Forelimb muscle (tissue), 1 donor: Measurements from ENCODE around the gene FAM53C. TPM values are rescaled to one million over a fixed set of nuclear protein-coding genes. Genes with fewer than 3 reads are reported as not detected.

ENCODE experiments used
- DNase-seq: peaks from one replicate; pipeline ENCODE4 v3.0.0-alpha.2; 2013; ENCODE audit warnings: low read depth
- polyA plus RNA-seq: library from polyadenylated mRNA; unstranded; fragments of 120-200 nt; gene quantifications from one replicate; pipeline ENCODE4 v1.2.1, GENCODE V29; 2013; ENCODE audit not compliant: insufficient read length

FAM53C gene
- polyA plus RNA-seq, 1 donor: 43.1 TPM

DNA sequence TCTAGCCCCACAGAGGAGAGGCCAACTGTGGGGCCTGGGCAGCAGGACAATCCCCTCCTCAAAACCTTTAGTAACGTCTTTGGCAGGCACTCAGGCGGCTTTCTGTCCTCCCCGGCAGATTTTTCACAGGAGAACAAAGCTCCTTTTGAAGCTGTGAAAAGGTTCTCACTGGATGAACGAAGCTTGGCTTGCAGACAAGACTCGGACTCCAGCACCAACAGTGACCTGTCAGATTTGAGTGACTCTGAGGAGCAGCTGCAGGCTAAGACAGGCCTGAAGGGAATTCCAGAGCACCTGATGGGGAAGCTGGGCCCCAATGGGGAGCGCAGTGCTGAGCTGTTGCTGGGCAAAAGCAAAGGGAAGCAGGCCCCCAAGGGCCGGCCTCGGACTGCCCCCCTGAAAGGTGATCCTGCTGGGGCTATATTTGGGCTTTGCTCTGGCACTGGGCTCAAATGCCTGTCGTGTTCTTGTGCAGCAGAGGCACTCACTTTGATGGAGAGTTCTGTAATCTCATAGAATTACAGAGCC, 53.9 kb downstream of the FAM53C start:
- no peak for DNase-seq

Other genes with a start within 250 kb of the FAM53C start
- gene NME5, start 198.8 kb upstream of the FAM53C start, polyA plus RNA-seq: 0.85 TPM
- 50.8 TPM for gene BRD8, start 159.6 kb upstream of the FAM53C start, polyA plus RNA-seq
- 17.3 TPM for gene KIF20A, start 159.2 kb upstream of the FAM53C start, polyA plus RNA-seq
- gene CDC23, start 124.9 kb upstream of the FAM53C start, polyA plus RNA-seq: 34.8 TPM
- gene GFRA3, start 63.6 kb upstream of the FAM53C start, polyA plus RNA-seq: 2.8 TPM
- gene CDC25C, start 6.5 kb upstream of the FAM53C start, polyA plus RNA-seq: 2.4 TPM
- 59.2 TPM for gene KDM3B, start 14.4 kb downstream of the FAM53C start, polyA plus RNA-seq
- gene REEP2, start 100.8 kb downstream of the FAM53C start, polyA plus RNA-seq: 20.0 TPM
- 152 TPM for gene EGR1, start 127.2 kb downstream of the FAM53C start, polyA plus RNA-seq
- gene ETF1, start 205.0 kb downstream of the FAM53C start, polyA plus RNA-seq: 45.4 TPM
- gene HSPA9, start 237.1 kb downstream of the FAM53C start, polyA plus RNA-seq: 162 TPM